ENCODE results near the gene GSG1L.

GRCh38 chr16:28040039-28040438 lies 23.5 kb downstream of the GSG1L start:
- TF ChIP-seq CTCF (conservative IDR thresholded peaks at IDR 0.05) (no peak), ZFX (IDR thresholded peaks at IDR 0.05) (no peak)

All from C4-2B (cell line).